ENCODE measurements around the gene FOXO6. TPM values are rescaled to one million over a fixed set of nuclear protein-coding genes. Genes with fewer than 3 reads are reported as not detected.

FOXO6 gene
- total RNA-seq, 1 donor = 0.27 TPM

DNA sequence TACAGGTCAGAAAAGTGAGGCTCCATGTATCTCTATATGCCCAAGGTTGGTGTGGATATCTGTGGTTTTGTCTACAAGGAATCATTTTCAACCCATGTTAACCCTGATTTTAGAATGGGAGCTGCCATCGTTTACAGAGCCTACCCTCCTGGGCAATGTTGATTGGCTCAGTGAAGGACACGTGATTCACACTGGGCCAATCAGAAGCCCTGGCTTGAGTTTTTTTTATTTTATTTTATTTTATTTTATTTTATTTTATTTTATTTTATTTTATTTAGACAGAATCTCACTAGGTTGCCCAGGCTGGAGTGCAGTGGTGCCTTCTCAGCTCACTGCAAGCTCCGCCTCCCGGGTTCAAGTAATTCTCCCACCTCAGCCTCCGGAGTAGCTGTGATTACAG is 35.8 kb downstream of the FOXO6 start:
- DNase-seq (ENCODE audit: low read depth in 2 of 3, low spot score in 2 of 3) = no peak

GRCh38 chr1:41397753-41398330 is 36.6 kb downstream of the FOXO6 start:
- no peak for DNase-seq (ENCODE audit: low read depth in 2 of 3, low spot score in 2 of 3)

DNA sequence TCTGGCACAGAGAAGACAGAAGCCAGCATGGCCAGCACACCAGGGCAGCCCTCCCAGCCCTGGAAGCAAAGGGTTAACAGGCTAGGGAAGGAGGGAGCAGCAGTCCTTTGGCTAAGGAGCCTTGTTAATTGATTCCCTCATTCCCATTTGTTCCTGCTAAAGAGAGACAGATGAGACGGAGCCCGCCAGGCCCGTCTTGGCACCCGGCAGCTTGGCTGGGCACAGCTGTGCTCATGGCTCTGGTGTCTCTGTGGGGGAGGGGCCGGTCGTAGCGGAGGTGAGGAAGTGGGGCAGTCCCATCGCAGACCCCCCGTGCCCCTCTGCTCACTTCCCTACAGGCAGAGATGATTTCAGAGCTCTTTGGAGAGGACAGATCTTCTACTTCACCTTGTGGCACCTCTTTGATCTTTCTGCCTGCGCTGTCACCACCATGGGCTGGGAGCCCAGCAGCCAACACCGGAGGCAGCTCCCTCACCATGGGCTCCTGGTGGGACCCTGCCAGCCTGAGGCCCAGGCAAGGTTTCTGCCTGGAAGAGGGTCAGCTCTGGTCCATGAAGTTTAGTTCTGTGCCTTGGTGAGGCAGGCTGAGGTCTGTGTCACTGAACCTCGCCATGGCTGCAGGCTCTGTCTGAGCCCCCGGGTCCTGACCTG is 38.0 kb downstream of the FOXO6 start:
- DNase-seq (ENCODE audit: low read depth in 2 of 3, low spot score in 2 of 3) = no peak

GRCh38 chr1:41400225-41400624 is 39.0 kb downstream of the FOXO6 start:
- no peak for DNase-seq (ENCODE audit: low read depth in 2 of 3, low spot score in 2 of 3)

GRCh38 chr1:41401899-41402298 is 40.7 kb downstream of the FOXO6 start:
- DNase-seq (ENCODE audit: low read depth in 2 of 3, low spot score in 2 of 3) = no peak

DNA sequence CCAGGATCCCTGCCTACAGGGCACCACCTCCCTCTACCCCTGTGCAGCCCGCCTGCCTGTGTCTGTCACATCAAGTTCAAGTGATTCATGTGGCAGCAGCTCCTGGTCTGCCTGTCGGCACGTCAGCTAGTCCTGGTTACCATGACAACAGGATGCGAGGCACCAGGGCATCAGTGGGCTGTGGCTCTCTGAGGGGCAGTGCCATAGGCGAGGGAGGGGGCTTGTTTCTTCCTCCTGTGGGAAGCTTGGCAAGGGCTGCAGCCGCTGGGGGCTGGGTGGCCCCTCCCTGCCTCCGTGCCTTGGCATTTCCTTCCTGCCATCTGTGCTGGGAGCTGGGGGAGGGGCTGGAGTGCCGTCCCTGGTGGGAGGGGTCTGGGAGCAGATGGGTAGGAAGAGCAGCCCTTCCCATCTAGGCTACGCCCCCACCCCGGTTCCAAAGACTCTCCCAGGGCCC is 43.1 kb downstream of the FOXO6 start:
- peak in 2 of 3 donors; percentile 79 for DNase-seq (ENCODE audit: low read depth in 2 of 3, low spot score in 2 of 3)

GRCh38 chr1:41407664-41408252 is 46.5 kb downstream of the FOXO6 start:
- DNase-seq (ENCODE audit: low read depth in 2 of 3, low spot score in 2 of 3) = no peak

- no peak for DNase-seq (ENCODE audit: low read depth in 2 of 3, low spot score in 2 of 3)
These were observed 47.5 kb downstream of the FOXO6 start for GRCh38 chr1:41408691-41409090.

DNA sequence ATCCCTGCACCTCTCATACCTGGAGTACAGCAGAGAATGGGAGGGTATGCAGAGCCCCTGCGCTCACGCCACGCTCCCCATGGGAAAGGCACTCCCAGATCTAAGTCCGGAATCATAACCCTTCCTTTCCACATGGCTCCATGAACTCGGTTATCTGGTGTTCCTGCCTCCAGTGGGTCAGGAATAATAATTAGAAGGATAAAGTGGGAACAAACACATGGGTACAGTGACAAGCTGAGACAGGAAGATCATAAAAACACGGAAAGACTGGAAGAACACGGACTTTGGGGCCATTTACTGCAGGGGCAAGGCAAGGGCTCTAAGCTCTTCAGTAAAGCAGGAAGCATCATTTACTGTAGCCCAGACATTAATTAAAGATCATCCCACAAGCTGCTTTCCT is 48.6 kb downstream of the FOXO6 start:
- no peak for DNase-seq (ENCODE audit: low read depth in 2 of 3, low spot score in 2 of 3)

- no peak for DNase-seq (ENCODE audit: low read depth in 2 of 3, low spot score in 2 of 3)
These were observed 49.2 kb downstream of the FOXO6 start for GRCh38 chr1:41410462-41410861.

DNA sequence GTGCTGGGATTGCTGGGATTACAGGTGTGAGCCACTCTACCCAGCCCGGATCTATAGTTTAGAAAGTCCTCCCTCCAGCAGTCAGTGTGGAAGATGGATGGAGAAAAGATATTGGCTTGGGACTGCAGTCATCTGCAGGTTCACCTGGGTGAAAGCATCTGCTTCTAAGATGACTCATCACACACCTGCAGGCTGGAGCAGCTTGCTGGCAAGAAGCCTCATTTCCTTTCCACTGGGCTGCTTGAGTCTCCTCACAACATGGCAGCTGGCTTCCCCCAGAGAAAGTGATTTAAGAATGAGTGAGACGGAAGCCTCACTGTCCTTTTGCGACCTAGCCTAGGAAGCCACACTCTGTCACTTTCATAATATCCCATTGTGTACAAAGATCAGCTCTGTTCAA is 50.0 kb downstream of the FOXO6 start:
- no peak for DNase-seq (ENCODE audit: low read depth in 2 of 3, low spot score in 2 of 3)

DNA sequence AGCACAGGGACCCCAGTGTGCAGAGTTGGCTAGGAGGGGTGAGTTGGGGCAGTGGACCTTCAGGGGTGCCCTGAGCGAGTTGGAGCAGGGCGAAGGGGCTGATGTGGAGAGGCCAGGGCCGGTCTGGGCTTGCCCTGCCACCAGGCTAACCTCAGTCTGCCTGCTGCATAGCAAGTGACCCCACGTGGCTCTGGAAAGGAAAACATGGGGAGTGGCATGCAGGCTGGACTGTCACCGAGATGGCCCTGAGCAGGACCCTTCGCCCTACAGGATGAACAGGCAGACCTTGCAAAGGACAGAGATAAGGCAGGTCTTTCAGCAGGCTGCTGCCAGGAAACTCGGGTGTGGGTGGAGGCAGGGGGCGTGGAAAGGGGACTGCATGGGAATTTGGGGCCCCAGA is 51.5 kb downstream of the FOXO6 start:
- DNase-seq (ENCODE audit: low read depth in 2 of 3, low spot score in 2 of 3) = no peak

- DNase-seq (ENCODE audit: low read depth in 2 of 3, low spot score in 2 of 3) = no peak
These were observed 52.6 kb downstream of the FOXO6 start for GRCh38 chr1:41413748-41414281.

GRCh38 chr1:41414296-41414695 is 53.1 kb downstream of the FOXO6 start:
- DNase-seq (ENCODE audit: low read depth in 2 of 3, low spot score in 2 of 3) = no peak

GRCh38 chr1:41414716-41415306 is 53.6 kb downstream of the FOXO6 start:
- no peak for DNase-seq (ENCODE audit: low read depth in 2 of 3, low spot score in 2 of 3)

GRCh38 chr1:41416081-41416480 is 54.8 kb downstream of the FOXO6 start:
- DNase-seq (ENCODE audit: low read depth in 2 of 3, low spot score in 2 of 3) = no peak

DNA sequence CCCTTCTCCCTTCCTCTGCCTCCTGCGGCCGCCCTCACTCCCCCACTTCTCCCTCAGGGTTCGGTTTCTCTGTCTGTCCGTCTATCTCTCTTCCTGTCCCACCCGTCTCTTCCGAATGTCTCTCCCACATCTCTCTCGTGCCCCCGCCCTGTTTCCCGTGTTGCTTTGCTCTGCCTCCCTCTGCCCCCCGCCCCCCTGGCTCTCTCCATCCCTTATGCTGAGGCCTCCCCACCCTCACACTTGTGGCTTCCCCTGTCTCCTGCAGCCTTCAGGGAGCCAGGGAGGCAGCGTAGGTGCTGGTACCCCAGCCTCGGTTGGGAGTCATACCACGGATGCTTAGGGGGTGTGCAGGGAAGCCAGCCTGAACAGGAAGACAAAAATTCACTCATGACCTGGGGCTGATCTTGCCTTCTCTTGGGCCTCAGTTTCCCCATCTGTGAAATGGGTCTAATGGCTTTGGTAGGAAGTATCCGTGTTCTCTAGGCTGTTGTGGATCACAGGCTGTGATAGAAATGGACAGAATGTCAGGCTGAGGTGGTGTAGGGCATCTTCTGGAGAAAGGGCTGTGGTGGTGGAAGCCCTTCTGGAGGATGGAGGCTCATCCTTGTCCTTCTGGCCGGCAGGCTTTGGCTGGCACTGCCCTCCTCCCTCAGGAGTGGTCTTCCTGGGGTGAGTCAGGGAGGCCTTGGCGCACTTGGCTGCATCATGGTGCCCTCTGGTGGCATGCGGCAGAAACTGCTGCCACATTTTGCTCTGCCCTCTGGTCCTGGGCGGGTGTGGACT is 55.5 kb downstream of the FOXO6 start:
- peak; percentile 41 to 75 (median 71) for DNase-seq (ENCODE audit: low read depth in 2 of 3, low spot score in 2 of 3)

GRCh38 chr1:41417335-41417682 is 56.1 kb downstream of the FOXO6 start:
- DNase-seq (ENCODE audit: low read depth in 2 of 3, low spot score in 2 of 3) = no peak

DNA sequence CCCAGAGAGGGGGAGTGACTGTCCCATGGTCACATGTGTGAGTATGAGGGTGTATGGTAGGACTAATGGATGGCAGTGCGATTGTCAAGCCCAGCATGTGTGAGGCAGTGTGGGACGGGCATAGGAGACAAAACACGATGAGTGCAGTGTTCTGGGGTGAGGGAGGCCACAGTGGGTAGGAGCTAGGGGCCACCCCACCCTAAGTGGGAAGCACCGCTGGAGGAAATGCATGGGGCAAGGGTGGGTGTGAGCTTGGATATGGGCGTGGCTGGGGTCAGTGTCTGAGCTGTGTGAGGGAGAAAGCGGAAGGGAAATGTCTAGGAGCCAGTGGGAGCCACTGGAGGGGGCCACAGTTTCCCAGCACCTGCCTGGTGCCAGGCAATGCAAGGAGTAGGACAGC is 56.5 kb downstream of the FOXO6 start:
- no peak for DNase-seq (ENCODE audit: low read depth in 2 of 3, low spot score in 2 of 3)

DNA sequence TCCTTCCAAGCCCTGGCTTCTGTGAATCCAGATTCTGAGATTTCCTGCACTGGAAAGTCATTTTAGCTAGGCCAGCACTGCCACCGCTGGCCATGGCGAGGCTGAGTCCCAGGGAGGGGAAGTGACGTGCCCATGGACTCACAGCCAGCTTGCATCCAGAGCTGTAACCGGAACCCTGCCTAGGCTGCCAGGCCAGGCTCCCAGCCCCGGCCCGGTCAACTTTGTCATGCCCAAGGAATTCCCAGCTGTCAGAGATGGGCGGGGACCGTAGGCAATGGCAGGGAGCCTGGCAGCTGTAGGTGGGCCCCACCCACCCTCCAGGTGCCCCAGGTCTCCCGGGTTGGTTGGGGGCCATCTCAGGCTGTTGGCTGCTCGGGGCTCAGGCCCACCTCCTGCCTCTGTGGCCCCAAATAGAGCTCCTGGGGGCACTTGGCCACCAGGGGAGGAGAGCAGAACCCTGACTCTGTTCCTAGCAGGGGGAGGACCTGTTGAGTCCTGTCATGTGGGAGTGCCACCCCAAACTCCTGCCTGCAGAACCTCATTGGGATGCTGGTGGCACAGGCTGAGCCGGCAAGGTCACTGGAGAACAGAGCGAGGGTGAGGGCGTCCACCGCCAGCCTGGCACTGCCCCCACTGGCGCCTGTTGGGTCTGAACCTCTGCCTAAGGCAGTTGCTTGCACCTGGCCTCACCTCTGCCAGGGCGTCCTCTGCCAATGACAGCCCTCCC is 57.8 kb downstream of the FOXO6 start:
- DNase-seq (ENCODE audit: low read depth in 2 of 3, low spot score in 2 of 3) = no peak

Data from hematopoietic multipotent progenitor cell (in vitro differentiated cells).